HG03103 (cell line): Measurements from ENCODE around the gene NT5E.

ENCODE experiments used
- ATAC-seq: cut with Tn5 transposase; IDR thresholded peaks from one replicate; pipeline ENCODE4 v1.9.1; 2021; ENCODE audit warnings: low read depth; ENCODE audit not compliant: unreplicated experiment

Gene NT5E

DNA sequence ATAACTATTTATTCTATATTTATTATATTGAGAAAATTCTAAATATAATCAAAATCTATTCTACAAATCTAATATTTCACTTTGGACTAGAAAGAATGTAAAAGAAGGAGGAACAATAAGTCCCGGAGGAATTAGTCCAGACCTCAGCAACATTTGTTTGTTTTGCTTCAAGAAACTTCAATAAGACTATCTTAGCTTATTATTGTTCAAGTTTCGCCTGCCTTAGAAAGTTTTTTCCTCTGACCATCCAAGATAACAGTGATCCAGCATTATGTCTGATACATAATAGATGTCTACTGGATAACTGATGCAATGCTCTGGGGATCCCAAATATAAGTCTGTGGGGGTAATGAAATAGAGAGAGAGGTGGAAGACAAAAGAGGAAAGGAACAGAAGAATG is 28.7 kb upstream of the NT5E start:
- no peak for ATAC-seq

DNA sequence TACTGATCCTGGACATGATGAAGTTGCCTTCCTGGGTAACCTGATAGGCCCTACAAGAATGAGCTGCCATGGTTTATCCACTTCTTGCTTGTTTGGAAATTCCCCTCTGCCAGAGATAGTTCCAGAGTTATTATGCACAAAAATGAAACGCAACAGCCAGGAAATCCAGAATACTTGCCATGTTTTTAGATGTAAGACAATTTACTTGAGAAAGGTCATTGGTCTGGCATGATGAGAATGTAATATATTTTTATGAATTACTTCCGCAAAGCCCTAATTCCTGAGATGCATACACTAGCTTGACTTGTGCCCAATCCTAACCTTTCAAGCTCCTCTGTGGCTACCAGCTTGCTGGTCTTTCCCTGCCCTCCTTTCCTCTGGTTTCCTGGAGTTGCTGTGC is 27.9 kb upstream of the NT5E start:
- no peak for ATAC-seq

DNA sequence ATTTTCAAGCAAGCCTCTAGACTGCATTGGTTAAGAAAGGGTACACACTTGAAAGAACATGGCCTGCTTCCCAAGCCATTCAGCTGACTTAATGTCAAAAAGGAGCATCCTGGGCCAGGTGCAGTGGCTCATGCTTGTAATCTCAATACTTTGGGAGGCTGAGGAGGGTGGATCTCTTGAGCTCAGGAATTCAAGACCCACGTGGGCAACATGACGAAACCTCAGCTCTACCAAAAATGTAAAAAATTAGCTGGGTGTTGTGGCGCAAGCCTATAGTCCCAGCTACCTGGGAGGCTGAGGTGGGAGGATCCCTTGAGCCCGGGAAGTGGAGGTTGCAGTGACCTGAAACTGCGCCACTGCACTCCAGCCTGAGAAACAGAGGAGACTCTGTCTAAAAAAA is 26.9 kb upstream of the NT5E start:
- ATAC-seq, result no peak

DNA sequence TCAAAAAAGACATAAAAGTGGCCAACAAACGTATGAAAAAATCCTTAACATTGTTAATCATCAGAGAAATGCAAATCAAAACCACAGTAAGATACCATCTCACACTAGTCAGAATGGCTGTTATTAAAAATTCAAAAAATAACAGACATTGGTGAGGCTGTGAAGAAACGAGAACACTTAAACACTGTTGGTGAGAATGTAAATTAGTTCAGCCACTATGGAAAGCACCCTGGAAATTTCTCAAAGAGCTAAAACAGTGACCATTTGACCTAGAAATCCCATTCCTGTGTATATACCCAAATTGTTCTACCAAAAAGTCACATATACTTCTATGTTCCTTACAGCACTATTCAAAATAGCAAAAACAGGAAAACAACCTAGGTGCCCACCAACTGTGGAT is 24.9 kb upstream of the NT5E start:
- ATAC-seq, result no peak

DNA sequence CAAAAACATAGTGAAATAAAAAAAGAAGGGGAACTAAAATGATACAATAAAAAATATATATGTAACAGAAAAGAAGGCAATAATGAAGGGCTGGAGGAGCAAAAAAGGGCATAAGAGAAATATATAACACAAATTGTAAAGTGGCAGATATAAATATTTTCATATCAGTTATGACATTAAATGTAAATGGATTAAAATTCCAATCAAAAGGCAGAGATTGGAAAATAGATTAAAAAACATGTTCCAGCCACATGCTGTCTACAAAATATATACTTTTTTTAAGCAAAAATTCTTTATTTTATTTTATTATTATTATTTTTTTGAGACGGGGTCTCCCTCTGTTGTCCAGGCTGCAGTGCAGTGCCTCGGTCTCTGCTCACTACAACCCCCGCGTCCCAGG is 23.9 kb upstream of the NT5E start:
- no peak for ATAC-seq

DNA sequence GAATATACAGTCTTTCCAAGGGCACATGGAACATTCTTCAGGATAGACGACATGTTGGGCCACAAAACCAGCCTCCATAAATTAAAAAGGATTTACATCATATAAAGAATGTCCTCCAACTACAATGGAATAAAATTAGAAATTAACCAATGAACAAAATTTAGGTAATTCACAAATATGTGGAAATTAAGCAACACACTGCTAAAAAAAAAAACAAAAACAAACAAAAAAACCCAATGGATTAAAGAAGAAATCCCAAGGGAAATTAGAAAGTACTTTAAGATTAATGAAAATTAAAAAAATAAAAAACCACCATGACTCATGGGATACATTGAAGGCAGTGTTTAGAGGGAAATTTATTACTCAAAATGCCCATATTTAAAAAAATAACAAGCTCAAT is 21.4 kb upstream of the NT5E start:
- no peak for ATAC-seq

DNA sequence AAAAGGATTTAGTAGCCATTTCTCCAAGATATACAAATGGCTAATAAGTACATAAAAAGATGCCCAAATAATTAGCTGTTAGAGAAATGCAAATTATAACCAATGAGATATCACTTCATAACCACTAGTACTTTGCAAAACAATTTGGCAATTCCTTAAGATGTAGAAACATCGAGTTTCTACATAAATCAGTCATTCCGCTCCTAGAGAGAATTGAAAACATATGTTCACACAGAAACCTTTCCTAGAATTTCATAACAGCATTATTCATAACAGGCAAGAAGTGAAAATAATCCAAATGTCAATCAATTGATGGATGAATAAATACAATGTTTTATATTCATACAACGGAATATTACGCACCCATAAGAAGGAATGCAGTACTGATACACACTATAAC is 20.5 kb upstream of the NT5E start:
- ATAC-seq, result no peak

DNA sequence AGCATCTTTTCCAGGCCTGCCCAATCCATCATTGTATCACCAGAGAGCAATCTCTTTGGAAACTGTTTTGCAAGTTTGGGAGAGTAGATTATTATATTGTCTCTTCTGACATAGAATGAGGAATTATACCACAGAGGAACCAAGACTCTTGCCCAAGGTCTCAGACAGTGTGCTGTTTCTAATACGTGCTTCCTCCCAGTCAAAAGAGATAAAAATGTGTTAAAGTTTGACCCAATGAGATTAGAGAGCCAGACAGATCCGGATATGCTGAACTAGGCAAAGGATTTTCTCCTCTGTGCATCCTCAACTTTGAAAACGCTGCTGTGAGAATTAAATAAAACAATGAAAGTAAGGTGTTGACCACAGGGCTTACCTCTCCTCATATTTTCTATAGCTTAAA is 18.6 kb upstream of the NT5E start:
- ATAC-seq, result no peak

DNA sequence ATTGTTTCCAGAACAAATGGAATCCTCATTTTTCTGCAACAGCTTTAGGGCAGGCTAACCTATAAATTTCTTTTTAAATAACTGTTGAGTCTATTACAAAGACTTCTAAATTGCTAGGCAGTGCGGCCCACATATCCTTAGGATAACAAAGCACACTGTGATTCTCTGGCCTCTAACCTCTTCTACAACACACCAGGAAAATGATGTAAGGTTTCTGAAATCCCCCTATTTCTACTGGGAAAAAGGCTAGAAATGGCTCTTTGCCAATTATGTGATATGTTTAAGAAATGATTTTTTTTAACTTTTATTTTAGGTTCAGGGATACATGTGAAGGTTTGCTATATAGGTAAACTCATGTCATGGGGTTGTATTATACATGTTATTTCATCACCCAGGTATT is 17.3 kb upstream of the NT5E start:
- no peak for ATAC-seq

DNA sequence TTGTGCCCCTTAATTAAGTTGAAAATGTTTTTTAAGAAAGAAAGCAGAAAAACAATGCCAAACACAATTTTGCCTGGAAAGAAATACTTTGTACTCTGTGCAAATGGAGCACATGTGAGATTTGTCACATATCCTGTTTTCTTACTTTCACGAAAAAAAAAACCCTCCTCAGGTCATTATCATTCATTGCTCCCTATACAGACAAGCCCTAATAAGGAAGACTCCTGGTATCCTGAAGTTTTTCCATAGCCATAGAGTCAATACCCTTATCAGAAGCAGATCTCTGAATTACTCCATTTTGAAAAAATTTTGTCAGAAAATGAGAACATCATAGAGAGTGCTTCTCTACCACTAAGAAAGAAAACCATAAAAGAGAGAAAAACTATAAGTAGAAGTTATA is 14.0 kb upstream of the NT5E start:
- ATAC-seq, result no peak

DNA sequence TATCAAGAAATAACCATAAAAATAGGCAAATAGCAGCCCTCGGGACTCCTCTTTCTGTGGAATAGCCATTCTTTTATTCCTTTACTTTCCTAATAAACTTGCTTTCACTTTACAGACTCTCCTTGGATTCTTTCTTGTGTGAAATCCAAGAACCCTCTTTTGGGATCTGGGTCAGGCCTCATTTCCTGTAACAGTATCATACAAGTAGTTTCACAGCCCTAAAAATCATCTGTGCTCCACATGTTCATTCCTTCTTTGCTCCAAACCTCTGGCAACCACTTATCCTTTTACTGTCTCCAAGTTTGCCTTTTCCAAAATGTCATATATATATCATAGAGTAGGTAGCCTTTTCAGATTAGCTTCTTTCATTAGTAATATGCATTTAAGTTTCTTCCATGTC is 13.5 kb upstream of the NT5E start:
- ATAC-seq, result no peak

DNA sequence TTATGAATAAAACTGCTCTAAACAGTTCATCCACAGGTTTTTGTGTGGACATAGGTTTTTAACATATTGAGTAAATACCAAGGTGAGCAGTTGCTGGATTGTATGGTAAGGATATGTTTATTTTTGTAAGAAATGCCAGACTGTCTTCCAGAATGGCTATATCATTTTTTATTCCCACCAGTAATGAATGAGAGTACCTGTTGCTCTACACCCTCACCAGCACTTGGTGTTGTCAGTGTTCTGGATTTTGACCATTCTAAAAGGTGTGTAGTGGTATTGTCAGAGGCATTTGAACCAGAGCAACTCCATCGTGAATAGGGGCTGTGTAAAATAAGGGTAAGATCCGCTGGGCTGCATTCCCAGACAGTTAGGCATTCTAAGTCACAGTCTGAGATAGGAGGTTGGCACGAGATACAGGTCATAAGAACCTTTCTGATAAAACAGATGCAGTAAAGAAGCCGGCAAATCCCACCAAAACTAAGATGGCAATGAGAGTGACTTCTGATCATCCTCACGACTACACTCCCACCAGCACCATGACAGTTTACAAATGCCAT is 12.9 kb upstream of the NT5E start:
- no peak for ATAC-seq

DNA sequence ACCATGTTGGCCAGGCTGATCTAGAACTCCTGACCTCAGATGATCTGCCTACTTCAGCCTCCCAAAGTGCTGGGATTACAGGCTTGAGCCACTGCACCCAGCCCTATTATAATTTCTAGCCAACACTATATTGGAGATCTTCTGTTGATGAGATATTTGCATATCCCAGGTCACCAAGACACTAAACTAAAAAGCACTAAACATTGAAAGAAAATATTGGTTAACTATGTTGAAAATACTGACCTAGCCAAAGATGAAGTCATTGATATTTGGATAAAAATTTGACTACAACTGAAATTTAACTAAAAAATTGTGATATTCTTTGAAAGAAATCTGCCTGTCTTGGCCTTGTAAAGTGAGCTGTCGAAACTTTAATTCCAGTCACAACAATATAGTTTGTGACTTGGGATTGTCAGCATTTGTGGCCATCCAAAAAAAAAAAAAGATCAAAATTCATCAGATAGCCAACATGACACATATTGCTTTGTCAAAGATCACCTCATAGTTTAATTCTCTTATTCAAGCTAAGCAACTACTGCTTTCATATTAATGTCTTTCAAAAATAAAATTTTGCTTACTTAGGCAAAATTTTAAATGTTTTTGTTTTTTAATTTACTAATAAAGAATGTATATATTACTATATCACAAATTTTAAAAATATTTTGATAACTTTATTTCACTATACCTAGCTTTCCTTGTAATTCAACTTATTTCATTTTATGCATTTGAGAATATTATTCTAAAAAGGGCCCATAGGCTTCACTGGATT is 6.3 kb upstream of the NT5E start:
- no peak for ATAC-seq

DNA sequence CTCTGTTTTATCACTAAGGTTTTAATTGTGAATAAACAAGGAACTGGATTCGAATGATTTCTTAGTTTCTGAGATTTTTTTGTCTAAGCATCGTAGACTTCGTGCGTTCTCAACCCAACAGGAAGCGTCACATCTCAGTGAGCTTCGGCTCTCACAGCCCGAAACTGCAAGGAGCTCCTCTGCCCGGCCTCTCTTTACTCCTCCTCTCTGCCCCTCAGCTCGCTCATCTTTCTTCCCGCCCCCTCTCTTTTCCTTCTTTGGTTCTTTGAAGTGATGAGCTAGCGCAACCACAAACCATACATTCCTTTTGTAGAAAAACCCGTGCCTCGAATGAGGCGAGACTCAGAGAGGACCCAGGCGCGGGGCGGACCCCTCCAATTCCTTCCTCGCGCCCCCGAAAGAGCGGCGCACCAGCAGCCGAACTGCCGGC is 480 bp upstream of the NT5E start:
- peak; percentile 71 for ATAC-seq

DNA sequence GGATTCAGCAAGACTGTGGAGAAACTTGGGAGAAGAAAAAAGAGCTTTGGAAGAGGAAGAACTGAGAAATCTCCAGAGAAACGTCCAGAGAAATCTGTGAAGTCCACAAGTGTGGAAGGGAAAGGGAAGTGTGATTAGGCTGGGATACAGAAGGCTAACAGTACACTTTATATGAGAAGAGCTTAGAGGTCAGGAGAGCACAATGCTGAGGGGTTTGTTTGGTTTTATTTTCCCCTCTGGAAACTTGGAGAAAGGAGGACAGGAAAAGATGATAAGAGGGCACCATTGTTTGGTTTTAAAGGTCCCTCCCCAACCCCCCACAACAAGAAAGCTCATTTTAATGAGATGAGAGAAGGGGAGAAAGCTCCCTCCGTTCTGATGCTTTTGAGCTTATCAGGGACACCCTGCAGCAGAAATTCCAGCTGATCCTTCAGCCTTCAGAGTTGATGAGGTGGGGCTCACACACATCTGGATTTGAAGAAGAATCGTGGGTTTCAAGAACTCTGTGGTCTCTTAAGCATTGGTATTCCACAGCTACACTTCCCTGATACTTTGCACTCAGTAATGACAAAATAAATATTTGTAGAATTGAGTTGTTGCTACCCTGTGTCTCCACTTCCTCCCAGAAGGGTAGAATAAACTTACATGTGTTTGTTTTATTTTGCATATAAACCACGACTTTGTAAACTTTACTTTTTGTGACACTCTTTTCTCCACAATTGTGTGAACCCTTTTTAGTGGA is 1.9 kb downstream of the NT5E start:
- no peak for ATAC-seq

DNA sequence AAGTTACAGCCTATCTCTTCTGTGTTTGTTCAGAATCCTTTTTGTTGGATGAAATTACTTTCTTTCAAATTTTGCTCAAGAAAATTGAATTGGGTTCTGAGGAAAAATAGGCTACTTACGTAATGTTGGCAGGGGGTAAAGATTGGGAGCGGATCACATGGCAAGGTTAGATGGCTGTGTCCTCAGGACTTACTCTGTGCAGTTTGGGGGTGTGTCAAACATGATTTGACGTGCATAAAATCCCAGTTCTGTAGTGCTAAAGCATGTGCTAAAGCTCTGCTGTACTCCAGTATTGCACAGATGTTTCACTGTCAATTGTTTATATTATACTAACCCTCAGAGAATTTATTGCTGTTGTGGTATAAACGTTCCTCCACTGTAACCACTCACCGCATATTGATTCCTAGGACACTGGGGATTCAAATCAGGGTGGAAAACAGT is 2.6 kb downstream of the NT5E start:
- no peak for ATAC-seq

DNA sequence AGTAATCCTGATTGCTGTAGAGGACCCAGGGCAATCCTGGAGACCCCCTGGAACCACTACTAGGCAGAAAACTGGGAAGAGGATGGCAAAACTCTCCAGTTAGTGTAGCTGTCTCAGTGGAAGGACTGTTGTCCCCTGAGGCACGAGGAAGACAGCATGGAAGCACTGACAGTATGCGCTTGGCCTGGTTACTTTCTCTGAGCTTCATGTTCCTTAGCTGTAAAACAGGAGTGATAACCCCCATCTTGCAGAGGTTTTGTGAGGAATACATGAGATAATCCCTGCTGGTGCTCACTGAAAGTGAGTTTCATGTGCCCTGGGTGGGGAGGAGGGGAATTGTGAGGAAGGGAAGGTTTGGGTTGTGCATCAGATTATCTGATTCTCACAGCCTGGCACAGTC is 3.2 kb downstream of the NT5E start:
- no peak for ATAC-seq

DNA sequence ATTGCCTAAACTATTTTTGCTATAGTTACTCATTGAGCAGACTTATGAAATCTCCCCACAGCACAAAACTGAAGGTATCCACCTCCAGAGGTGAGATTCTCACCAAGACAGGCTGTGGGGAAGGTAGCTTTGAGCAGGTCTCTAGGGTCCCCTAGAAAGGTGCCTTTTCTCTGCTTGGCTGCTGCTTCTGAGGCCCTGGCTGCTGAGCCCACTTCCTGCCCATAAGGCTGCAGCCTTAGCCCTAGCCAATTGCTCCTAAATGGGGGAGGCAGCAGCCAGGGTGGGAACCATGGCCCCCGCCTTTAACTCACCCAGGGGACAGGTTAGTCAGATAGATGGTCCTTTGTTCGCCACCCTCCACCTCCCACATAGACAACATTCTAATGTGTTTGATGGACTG is 3.6 kb downstream of the NT5E start:
- no peak for ATAC-seq

DNA sequence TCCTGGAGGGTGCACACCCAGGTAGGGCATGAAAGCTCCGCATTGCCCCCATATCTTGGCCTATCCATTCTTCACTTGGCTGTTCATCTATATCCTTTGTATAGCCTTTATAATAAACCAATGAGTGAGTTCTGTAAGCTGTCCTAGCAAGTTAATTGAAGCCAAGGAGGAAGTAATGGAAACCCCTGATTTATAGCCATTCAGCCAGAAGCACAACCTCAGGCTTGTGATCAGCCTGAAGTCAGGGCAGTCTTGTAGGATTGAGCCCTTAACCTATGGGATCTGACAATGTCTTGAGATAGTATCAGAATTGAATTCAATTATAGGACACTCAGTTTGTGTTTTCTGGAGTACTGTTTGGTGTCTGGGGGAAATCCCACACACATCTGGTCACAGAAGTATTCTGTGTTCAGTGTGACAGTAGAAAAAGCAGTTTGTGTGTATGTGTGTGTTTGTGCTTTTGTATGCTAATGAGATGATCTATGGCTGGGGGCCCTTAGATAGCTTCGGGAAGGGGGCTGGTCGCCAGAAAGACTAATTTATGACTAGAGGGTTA is 5.7 kb downstream of the NT5E start:
- ATAC-seq, result no peak

DNA sequence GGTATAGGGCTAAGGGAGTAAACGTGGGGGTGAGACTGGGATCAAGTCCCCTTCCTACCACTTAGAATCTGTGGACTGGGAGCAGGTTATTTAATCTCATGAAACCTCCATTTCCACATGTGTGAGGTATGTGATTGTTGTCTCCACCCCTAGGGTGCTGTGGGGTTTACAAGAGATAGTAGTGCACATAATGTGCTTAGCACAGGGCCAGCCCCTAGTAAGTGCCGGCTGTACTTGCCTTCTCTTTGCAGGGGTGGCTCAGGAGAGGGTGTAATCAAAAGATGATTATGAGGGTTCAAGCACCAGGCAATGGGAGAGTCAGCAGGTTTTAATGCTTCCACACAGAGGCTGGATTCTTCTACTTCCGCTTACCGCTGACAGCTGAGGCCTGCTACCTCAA is 6.9 kb downstream of the NT5E start:
- no peak for ATAC-seq

DNA sequence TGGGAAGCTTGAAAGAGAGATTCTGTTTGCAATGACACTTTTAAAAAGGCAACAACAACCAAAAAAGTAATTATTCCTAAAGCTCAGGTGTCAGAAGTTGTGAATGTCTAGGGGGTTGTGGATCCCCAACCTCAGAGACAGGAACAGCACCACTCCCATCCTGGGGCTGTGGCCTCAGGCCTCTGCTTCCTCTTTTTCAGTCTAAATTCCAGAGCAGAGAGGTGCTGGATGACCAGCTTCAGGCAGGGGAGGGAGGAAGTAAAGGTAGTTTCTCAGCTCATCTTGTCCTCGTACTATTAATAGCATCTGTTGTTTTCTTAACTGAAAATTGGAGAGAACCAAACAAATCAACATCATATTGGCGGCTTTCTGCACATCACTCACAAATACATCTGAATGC is 8.3 kb downstream of the NT5E start:
- no peak for ATAC-seq

DNA sequence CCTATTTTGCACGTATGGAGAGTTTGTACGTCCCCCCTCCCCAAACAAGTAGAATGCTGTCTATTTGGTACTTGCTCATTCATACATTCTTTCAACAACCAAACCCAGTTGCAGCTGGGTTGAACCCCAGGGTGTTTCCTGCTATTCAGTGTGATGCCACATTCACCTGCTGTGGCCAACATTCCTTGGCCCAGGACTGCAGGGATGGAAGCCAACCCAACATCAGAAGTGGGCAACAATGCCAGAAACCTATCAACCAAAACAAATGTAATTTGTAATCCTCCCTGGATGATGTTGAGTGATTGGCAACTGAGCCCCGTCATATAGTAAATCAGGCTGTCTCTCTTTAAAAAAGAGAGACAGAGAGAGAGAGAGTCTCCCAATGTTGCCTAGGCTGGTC is 8.9 kb downstream of the NT5E start:
- no peak for ATAC-seq
